Measurements from ENCODE around the gene KISS1.

KISS1 gene

DNA sequence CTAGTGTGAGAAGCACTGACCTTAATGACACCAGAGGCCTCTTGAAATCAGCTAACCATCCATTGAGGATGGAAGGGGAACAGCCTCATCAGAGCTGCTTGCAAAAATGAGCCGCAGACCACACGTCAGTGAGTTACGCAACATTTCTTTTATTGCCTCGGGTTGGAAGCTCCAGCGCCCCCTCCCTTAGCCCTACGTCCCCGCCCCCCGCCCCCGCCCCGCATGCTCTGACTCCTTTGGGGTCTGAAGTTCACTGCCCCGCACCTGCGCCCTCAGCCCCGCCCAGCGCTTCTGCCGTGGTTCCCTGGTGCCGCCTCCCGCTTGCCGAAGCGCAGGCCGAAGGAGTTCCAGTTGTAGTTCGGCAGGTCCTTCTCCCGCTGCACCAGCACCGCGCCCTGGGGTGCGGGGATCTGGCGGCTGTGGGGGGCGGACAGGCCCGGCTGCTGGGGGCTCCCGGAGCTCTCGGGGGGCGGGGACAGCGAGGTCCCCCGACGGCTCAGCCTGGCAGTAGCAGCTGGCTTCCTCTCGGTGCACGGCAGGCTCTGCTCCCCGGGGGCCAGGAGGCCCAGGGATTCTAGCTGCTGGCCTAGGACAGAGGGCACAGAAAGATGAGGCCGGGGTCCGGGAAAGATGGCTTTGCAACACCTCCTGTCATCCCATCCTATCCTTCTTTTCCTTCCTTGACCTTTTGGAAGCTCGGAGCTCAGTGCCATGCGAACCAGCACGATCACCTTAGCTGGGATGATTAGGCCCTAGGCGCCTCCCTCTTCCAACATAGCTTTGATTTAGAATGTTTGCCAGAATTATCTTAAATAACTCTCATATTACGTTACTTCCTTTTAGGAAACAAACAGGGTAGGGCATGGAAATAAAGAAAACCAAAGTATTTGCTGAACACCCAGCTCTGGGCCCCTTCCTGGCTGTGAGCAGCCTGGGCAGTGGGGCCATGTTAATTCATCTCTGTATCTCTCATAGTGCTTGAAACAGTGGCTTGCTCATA is 5.8 kb downstream of the KISS1 start:
- peak in 1 of 2 donors; percentile 25 for DNase-seq

DNA sequence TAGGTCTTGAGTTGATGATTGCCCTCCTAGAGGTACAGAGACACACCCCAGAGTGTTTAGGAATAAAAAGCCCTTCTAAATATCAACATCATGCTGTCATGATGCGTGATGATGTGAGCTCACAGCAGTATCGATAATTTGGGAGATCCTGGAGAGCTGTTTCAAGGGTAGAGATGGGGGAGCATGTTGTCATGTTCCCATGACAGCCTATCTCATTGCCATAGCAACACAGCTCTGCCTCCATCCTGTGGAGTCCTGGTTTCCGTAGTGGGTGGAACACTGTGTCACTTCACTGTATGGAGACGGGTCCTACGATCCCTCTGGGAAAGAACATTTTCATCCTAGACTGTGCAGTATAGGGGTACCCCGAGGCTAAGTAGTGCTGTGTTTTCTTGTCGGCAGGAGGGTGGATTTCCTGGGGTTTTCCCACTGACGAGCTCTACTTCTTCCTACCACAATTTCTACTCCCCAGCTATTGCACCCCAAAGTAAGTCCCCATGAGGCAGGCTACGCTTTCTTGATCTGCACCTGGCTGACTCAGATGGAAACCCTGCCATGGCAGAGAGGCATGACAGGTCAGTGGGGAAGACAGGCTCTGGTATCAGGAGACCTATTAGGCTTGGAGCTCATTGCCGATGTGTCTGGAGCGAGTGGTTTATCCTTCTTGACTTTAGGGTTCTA is 7.2 kb downstream of the KISS1 start:
- peak in 1 of 2 donors; percentile 2 for DNase-seq

DNA sequence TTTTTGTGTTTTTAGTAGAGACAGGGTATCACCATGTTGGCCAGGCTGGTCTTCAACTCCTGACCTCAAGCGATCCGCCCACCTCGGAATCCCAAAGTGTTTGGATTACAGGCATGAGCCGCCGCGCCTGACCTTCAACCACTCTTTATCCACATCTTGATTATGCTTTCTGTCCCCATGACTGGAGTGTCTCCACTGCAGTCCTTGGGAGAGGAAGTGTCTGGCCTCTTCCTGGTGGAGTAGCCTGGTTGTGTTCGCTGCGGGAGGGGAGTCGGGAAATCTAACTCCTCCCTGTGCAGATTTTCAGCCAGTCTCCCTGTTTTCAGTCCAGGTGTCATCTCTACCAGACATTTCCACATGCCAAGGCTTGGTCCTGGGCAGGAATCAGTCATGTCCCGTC is 9.7 kb downstream of the KISS1 start:
- no peak for DNase-seq

DNA sequence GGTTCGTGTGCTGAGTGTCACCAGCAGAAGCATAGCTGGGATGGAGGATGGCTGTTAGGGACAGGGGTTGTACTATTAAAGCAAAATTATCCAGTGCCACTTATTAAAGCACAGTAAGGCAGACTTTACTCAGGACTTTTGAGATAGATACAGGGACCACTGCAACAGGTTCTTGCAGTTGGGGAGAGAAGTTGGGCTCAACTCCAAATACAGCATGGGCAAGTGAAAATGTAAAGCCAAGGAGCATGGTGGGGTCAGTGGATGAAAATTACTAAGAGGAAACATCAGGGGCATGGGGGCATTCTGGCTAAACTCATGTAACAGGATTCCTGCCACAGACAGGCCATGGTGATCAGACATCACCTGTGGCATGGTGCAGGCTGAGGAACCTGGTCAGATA is 15.2 kb downstream of the KISS1 start:
- no peak for DNase-seq

DNA sequence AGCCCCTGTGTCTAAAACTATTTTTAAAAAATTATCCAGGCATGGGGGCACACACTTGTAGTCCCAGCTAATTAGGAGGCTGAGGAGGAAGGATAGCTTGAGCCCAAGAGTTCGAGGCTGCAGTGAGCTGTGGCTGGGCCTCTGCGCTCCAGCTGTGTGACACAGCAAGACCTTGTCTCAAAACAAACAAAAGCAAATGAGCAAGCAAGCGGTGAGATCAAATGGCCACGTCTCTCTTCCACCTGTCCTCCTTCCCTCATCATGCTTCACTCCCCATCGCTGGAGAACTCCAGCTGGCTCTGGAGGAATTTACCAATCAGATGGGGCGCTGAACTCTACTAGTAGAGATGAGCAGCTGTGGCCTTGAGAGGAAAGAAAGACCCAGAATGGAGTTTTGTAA is 16.2 kb downstream of the KISS1 start:
- DNase-seq = no peak

DNA sequence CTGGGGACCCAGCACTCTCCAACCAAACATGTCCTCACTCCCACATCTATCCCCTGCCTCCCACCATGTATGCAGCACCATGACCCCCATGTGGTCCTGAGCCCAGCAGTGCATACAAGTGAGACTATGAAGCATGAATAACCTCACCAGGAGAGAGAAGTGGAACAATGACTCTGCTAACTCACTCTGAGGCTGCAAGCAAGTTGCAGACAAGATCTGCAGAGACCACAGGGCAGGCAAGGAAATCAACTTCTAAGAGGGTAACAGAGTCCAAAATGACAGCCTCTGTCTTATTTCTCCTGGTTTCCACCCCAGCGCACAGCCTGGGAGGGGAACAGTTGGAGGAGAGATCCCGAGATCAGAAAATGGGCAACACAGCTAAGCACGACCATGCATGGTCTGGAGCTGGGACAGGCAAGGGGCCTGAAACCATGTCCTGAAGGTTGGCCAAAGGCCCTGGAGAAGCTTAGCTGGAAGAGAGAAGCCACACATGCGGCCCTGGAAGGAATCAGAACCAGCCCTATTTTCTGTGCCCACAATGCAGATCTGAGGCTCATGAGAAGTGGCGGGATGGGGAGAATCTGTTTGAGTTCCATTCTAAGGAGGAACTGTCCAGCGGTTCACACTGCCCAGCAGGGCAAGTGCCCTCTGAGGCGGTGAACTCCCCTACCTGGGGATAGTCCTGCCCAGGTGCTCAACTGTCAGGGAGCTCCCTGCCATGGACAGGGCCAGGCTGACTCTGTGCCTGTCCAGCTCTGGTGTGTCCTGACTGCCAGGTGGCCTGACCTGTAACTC is 17.6 kb downstream of the KISS1 start:
- DNase-seq = no peak

DNA sequence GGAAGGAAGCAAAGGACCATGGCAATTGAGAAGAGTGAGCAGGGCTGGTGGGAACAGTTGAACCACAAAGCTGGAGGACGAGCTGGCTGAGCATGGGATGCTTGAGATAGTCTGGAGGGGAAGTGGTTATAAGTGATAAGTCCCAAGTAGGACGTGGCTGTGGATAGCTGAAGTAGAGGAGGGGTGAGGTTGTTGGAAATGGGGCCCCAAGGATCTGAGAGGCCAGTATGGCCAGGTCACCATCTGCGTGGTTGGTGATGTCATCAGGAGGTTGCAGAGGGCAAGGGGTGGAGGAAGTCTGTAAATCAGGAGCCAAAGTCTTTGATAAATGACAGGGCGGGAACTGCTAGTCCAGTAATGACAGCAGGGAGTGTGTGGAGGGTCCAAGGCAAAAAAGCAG is 19.2 kb downstream of the KISS1 start:
- no peak for DNase-seq

DNA sequence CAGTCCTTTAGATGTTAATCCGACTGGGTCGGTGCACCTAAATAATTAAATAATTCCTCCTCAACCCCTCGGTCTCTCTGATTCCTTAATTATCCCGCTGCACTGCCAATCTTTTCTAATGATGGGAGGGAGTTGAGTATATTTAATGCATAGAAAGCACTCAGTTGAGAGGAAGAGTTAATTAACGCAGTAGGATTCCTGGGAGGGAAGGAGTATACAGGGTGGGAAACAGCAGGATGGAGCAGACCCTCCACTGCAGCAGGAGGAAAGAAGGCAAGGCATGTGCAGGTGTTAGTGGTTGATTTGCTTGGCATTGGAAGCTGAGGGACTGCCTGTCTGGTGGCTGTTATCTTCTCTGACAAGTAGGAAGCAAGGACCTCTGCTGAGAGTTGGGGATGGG is 20.2 kb downstream of the KISS1 start:
- DNase-seq = no peak

DNA sequence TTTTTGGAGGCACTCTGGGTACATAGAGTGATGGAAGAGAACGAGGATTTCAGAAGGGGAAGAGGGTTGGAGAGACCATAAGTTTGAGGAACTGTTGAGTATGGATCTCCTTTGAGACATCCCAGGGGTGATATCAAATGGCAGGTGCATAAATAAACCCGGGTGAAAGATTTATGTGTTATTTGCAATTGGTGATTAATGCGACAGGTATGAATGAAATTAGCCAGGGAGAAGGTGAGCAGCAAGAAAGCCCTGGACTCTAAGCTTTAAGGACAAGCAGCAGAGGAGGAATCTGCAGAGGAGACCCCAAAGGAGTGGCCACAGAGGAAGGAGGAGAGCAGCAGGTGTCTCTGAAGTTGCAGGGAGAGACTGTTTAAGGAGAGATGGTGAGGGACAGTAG is 21.3 kb downstream of the KISS1 start:
- no peak for DNase-seq

DNA sequence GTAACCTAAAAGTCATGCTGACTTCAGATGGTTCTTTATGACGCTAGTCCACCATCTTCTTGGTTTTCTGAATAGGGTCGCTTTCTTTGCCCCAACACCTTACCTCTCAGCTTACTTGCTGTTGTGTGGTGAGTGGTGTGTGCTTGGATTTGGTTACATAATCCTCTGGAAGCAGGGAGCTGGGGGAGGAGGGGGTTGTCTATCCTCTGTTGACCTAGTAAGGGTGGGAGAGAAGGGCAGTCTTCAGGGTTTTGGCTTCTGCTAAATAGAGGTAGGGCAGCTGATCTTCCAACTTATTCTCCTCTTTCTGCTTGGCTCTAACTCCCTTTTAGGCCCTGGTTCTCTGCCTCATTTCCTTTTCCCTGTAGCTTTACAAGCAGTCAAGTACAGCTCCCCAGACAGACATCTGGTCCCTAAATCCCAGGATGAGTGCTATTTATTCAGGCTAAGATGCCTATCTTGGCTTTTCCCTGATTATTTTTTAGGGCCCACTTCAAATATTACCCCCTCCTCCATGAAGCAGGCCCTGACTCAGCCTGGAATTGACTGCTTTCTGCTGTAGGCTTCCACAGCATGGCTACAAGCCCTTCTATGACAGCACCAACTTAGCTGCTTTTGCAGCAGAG is 23.8 kb downstream of the KISS1 start:
- DNase-seq = no peak

DNA sequence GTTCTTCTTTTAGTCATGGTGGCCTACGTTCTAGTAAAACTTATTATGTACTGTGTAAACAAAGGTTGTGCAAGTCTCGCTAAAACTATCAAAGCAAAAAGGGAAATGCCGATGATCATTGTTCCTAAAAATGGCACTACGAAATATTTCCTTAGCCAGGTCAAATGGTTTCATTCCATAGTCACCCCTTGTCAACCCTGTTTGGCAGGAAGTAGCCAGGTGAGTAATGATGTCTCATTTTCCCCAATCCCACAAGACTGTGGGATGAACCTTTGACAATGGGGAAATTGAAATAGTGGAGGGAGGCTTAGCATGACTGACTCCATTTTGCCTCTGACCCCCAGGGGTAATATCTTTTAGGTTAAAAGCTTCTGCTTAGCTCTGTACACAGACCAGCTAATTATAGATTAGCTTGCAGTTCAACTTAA is 24.5 kb downstream of the KISS1 start:
- no peak for DNase-seq

DNA sequence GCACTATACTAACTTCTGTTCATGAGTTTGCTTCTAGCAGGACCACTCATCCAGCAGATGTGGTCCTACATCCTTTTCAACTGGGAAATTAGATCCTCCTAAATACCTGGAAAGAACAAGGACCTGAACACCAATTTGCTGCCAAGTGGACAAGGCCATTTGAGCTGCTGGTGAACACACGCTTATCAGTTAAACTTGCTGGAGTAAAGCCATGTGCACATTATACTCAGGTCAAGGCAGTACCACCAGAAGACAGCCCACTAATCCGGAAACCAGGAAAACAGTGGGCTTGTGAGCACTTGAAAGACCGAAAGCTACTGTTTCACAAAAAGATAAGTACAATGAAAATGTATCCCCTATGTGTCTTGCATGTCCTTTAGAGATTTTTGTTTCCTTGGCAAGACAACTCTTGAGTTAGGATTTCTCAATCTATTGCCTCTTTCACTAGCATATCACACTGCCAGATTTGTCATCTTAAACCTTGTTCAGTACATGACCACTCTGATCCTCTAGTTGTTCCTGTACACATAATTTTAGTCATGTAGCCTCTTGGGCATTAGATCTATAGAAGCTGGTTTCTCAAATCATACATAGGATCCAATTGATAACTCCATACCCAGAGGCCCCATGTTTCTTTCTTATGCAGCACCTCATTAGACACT is 25.7 kb downstream of the KISS1 start:
- no peak for DNase-seq

DNA sequence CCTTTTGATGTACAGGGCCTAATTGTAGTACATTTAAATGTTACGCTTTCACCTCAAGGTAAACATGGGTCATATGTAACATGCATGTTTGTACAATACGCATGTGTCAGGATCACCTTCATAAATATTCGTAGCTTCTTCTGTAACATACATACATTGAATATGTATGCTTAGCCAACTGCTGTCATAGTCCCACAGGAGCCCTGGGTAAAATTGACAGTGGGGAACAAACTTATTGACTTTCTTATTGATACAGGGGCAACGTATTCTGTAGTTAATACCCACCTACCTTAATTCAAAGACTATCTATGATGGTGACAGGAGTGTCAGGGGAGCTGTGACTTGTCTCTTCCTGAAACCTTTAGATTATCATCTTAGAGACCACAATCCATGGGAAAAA is 26.4 kb downstream of the KISS1 start:
- no peak for DNase-seq

DNA sequence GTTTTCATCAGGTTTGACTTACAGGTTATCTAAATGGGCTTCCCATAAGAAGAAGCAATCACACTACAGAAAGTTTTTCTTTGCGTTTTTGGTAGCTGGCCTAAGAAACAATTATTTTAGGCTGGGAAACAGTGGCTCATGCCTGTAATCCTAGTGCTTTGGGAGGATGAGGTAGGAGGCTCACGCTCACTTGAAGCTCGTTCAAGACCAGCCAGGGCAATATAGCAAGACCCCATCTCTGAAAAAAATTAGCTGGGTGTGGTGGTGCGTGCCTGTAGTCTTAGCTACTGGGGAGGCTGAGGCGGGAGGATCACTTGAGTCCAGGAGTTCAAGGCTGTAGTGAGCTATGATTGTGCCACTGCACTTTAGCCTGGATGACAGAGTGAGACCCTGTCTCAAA is 28.6 kb downstream of the KISS1 start:
- no peak for DNase-seq

DNA sequence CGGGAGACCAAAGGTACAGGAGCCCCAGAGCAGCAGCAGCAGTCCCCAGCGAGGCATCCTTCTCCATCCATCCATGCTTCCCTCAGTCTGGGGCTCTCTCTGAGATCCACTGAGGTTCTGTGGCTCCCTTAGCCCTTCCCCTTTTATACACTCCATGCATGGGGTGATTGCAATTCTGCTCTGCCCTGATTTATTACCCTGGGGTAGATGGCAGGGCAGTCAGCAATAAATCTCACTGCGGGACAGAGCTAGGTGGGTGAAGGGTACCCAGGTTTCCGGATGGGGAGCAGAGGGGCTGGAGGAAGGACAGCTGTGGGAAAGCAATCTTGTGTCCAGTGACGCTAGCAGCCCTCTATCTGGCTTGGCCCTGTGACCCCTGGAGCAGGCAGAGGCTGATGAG is 30.1 kb downstream of the KISS1 start, which contains the start of gene REN:
Gene REN, minus strand, starts transcription at position 119 of the 400 bp plus-strand sequence. Its CDS starts 44 bp downstream, at position 75.
- DNase-seq = no peak

DNA sequence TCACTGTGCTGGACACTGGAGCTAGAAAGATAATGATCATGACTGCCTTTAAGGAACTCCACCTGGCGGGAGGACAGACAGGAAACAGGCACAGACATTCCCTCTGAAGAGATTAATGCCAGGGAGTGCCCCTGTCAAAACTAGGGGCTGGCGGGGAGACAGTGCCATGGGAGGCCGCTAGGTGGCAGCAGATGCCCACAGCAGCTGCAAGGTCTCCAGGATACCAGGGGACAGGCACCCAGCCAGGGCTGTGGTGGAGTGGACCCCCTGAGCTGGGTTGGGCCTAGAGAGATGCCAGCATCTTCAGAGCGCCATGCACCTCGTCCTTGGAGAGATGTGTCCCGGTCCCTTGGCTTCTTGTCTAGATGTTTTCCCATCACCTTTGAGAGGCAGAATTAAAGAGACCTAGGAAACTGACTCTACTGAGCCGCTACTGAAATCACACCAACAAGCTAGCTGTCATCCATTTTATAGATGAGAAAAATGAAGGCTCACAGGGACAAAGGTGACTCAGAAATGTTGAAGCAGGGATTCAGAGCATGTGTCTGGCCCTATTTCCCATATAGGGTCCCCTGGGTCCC is 33.7 kb downstream of the KISS1 start:
- DNase-seq = peak; percentile 75 to 76

DNA sequence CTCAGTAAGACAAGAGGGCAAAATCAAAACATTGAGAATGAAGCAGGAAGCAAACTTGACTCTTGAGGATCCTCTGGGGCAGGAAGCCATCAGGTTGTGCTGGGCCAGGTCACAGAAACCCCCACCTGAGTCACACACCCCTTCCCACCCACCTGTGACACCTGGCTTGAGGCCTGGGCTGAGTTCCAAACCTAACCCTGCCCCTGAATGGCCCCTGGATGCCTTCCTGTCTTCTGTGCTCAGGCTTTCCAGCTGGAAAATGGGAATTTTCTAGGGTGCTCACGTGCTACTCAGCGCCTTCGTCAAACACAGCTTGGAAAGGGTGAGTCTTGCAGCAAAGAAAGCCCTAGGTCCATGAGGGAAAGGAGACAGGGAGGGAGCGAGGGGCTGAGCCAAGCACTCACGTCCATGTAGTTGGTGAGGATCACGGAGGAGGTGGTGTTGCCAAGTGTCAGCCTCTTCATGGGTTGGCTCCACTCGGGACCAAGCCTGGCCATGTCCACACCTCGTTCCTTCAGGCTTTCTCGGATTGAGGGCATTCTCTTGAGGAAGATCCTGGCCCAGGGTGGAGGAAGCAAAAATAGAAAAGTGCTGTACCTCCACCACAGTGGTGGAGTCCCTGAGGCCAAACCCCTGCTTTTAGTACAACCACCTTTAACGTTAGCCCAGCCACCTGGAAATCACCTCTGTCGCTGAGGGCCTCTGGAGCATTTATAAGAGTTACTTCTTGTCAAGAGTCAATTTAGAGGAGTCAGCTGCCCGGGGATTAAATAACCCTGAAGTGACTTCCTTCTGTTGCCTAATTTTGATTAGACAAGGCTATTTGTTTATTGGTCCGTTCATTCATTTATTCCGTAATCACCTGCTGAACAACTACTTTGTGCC is 34.4 kb downstream of the KISS1 start:
- DNase-seq = no peak

DNA sequence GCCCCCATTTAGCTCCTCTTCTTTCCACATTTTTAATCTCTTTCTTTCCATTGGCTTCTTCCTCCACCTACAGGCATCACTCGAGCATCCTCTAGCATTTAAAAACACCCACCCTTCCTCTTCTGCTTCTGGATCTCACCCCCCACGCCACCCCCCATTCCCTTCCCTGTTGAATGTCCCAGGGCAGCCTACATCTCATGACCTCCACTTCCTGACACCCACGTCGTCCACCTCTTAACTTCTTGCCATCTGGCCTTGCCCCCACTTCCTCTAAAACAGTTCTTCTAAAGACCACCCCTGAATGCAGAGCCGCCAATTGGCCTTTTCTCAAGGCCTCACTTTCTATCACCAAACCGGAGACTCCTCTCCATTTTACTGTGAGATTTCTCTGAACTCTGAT is 38.3 kb downstream of the KISS1 start:
- DNase-seq = no peak

DNA sequence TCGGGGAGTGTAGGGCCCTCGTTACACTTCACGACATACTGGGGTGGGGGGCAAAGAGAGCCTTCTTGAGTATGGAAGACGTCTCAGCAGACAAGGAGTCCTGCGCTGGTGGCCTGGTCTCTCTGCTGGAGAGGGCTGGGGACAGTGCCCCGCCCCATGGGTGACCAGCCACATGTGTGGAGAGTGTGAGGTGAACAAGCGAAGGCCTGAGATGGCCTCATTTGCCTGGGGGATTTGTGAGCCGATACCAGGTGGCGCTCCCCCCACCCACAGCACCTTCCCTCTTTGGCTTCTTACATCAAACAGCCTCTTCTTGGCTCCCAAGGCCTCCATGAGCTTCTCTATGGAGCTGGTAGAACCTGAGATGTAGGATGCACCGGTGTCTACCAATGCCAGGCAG is 40.4 kb downstream of the KISS1 start:
- DNase-seq = no peak

DNA sequence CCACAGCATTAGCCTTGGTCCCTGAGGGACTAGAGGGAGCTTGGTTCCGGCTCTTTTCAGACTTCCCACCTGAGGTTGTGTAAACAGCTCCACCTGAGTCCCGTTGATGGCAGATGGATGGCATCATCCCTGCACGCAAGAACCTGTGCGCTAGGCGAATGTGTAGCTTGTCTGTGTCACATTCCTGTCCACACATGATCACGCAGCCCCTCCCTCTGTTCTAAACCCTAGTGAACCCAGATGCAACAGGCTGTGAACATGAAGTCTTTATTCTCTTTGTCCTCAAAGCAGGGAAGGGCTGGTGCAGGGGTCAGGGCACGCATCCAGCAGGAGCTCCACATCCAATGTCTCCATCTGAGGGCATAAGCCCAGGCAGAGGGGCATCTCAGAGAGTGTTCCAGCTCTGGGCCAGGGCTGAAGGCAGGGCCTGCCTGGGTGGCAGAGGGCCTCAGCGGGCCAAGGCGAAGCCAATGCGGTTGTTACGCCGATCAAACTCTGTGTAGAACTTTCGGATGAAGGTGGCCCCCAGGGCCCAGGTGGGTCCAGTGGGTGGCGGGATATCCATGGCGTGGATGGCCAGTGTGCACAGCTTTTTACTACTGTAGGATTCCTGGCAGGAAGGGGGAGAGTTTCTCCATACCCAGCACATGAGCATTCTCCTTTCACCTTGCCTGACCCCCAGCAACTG is 41.6 kb downstream of the KISS1 start:
- DNase-seq = no peak
